HG02571 (cell line): ENCODE results near the gene SRP9.
"Not testable (repeated sequence)": the region's sequence is repeated elsewhere in the genome, so short reads cannot be mapped to it uniquely, and the experiment has no call there.

Experiments used
- ATAC-seq: cut with Tn5 transposase; IDR thresholded peaks from one replicate; pipeline ENCODE4 v1.9.1; 2021; ENCODE audit warnings: mild to moderate bottlenecking, moderate library complexity; ENCODE audit not compliant: unreplicated experiment

SRP9 gene

DNA sequence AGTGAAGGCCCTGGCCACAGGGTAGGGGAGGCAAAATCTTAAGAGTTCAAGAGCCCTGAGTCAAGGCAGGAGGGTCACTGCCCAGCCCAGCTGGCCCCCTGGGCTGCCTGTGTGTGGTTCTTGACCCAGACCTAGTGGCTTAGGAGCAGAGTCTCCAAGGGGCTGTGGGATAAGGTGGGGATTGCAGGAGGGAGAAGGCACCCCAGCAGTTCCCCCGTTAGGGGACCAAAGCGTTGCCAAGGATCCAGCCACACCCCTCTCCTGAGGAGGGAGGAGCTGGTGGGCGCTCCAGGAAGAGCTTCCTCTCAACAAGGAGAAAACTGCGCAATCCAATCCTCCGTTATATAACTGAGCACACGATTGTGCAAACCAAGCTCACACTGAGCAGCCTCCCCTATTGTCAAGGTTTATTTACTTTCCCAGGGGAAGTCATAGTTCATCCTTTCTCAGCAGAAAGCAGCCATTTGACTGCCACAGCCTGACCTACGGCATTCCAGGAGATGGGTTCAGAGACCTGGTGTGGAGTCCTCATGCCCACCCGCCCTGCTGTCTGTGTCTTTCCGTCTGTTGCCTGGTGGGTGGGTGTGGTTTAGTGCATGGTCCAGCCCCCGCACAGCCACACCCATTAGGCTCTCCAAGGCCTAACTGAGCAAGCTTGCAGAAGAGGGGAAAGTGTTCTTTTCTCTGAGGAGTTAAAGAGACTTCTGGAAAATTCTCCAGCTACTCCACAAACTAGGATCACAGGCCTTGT is 35.8 kb downstream of the SRP9 start:
- no peak for ATAC-seq

GRCh38 chr1:225814381-225814780 is 36.8 kb downstream of the SRP9 start:
- no peak for ATAC-seq

DNA sequence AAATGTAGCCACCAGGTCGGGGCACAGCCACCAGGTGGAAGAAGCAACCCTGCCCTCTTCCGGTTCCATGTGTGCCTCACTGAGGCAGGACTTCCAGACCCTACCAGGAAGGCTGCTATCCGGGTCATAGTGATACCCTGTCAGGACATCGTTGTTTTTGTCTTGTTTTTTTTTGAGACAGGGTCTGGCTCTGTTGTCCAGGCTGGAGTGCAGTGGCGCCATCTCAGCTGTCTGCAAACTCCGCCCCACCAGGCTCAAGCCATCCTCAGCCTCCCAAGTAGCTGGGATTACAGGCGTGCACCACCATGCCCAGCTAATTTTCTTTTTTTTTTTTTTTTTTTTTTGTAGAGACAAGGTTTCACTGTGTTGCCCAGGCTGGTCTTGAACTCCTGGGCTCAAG is 37.5 kb downstream of the SRP9 start:
- ATAC-seq, result not testable (repeated sequence)

- ATAC-seq, result no peak
Measured at GRCh38 chr1:225815526-225816178, 38.0 kb downstream of the SRP9 start.

GRCh38 chr1:225816643-225817538 is 39.3 kb downstream of the SRP9 start:
- no peak for ATAC-seq

GRCh38 chr1:225817611-225818061 is 40.0 kb downstream of the SRP9 start:
- no peak for ATAC-seq

GRCh38 chr1:225818229-225818628 is 40.6 kb downstream of the SRP9 start:
- no peak for ATAC-seq

DNA sequence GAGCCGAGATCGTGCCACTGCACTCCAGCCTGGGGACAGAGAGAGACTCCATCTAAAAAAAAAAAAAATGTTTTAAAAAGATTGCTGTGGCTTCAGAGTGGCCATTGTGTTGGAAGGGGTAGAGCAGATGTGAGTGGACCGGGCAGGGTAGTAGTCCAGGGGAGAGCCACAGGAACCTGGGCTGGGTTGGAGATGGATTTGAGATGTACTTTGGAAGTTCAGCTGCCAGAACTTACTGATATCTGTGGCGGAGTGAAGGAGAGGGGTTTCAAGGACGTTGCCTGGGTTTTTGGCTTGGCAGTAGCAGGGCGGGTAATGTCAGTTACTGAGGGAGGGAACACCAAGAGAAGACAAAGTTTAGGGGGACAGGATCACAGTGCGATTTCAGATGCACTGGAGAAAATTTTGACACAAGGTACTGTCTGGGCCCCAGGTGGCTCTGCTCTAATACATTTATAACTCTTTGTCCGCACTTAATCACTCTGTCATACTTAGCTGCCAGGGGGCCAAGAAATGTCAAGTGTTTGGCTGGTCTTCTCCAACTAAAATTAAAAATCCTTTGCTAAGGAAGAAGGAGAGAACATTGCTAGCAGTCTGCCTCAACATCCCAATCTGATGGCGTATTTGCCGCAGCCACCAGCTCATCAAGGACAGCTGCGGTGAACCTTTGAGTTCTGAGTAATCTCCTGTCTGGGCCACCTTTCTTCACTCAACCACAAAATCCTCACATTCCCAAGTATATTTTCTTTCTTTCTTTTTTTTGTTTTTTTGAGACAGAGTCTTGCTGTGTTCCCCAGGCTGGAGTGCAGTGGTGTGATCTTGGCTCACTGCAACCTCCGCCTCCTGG is 41.9 kb downstream of the SRP9 start:
- ATAC-seq, result no peak

GRCh38 chr1:225820522-225821120 is 43.0 kb downstream of the SRP9 start:
- no peak for ATAC-seq

DNA sequence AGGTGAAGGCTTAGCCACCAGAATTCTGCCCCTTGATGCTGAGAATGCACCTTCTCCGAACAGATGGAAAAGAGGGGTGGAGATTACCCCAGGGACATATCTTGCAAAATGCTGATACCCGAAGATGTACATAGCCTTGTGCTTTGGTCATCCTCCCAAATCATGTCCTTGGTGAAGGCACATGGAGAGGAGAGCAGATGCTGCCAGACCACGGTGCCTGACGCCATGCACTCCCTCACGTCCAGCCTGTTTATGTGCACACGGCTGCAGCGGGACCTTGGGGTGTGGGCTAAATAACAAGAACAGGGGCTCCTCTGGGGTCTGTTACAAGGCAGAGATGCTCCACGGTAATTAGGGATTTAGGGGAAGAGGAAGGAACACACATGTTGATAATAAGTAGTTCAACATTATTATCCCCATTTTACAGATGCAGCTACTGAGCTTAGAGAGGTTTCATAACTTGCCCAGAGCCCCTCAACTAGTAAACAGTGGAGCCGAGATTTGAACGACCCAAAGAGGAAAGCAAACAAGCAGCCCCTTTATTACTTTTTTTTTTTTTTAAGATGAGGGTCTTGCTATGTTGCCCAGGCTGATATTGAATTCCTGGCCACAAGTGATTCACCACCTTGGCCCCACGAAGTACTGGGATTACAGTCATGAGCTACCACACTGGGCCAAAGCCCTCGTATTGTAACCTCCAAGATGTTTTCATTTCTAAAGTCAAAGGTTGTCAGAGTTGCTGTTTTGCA is 45.2 kb downstream of the SRP9 start:
- no peak for ATAC-seq

- no peak for ATAC-seq
Measured at GRCh38 chr1:225823811-225824261, 46.2 kb downstream of the SRP9 start.

DNA sequence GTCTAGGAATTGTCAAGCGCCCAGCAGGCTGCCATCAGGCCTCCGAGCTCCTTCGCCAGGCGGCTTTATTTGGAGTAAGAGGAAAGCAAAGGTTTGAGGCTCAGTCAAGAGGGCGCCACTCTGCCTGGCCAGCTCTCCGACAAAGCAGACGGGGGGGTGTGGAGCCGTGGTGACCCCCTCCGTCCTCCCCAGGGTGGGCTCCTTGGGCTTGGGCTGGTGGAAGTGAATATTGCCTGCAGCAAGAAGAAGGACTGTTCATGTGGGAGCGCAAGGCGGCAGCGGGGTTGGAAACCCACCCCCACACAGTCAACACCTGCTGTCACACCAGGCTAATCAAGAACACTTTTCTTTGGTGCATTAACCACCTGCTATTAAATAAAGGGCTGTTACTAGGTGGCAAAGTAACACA is 46.9 kb downstream of the SRP9 start:
- ATAC-seq, result no peak

GRCh38 chr1:225825078-225825477 is 47.5 kb downstream of the SRP9 start:
- no peak for ATAC-seq

- ATAC-seq, result no peak
Measured at GRCh38 chr1:225825607-225826007, 48.0 kb downstream of the SRP9 start.

DNA sequence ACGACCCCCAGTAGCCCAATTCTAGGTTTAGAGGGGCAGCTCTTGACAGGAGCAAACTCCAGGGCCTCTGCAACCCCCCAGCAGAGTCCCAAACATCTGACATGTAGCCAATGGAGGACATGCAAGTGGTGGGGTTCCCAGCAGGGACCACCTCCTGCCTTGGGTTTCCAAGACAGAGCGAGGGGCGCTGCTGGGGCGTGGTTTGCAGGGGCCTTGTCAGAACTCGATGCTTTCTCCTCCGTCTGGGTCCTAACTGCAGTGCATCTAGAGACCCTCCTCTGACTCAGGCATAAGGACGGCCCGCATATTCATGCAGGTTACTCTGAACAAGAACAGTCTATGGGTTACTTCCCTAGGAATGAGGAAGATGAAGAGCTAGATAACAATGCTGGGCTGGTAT is 49.5 kb downstream of the SRP9 start:
- ATAC-seq, result no peak

- no peak for ATAC-seq
Measured at GRCh38 chr1:225828706-225829345, 51.2 kb downstream of the SRP9 start.

GRCh38 chr1:225830841-225831240 is 53.2 kb downstream of the SRP9 start:
- ATAC-seq, result no peak

- ATAC-seq, result no peak
Measured at GRCh38 chr1:225834417-225835329, 57.0 kb downstream of the SRP9 start.
